Measurements from ENCODE around the gene C2CD2. TPM values are rescaled to one million over a fixed set of nuclear protein-coding genes. Genes with fewer than 3 reads are reported as not detected.

C2CD2 gene
- polyA plus RNA-seq, 1 of the 3 experiments (the other 2 are of a cell fraction) = 9.7 TPM

- DNase-seq = no peak
- no peaks in the 10 kb centered on the region for H3K79me2 ChIP-seq (ENCODE audit: insufficient read depth)
- no peak overlapping the region for H3K27ac ChIP-seq (ENCODE audit: low read depth in 2 of 2, low read length in 1 of 2)
- peaks cover 5% of the 10 kb centered on the region for H3F3A ChIP-seq (replicated peaks; ENCODE audit: insufficient read depth)
- WGBS (ENCODE audit: low lambda C conversion rate) = 59% methylated on average over 6 of the region's 6 CpGs
- no peak overlapping the region for H3K4me3 ChIP-seq (ENCODE audit: low read depth in 2 of 2, low read length in 1 of 2)
- CTCF ChIA-PET = no interaction called here
- TF ChIP-seq USF2 (IDR thresholded peaks at IDR 0.05; ENCODE audit: borderline replicate concordance, low read depth, low read length) (no peak), MXI1 (IDR thresholded peaks at IDR 0.05; ENCODE audit: low read depth, low read length) (no peak), NRF1 (IDR thresholded peaks at IDR 0.05; ENCODE audit: low read depth, low read length) (no peak), SIN3A (IDR thresholded peaks at IDR 0.05; ENCODE audit: borderline replicate concordance, low read depth, low read length) (no peak), RXRA (IDR thresholded peaks at IDR 0.05; ENCODE audit: borderline replicate concordance, low read depth) (no peak), REST (IDR thresholded peaks at IDR 0.05; ENCODE audit: low read depth, low read length) (no peak)
- H4K20me1 ChIP-seq (ENCODE audit: insufficient read depth) = no peaks in the 10 kb centered on the region
- no peak overlapping the region for H3K9ac ChIP-seq
- H3K27me3 ChIP-seq (ENCODE audit: insufficient read depth) = no peaks in the 10 kb centered on the region
- H3K4me2 ChIP-seq = no peak overlapping the region
- H3K9me3 ChIP-seq = no peaks in the 10 kb centered on the region
- POLR2A ChIA-PET = no interaction called here
- H3K9me2 ChIP-seq = no peaks in the 10 kb centered on the region
- H2AFZ ChIP-seq (ENCODE audit: low read depth) = no peak overlapping the region
- H3K4me1 ChIP-seq (ENCODE audit: control insufficient read depth in 1 of 2, insufficient read depth in 2 of 2, low read depth in 1 of 2, low read length in 1 of 2) = peaks cover 0 to 7% of the 10 kb centered on the region in 2 experiments; a peak in 2 of 4 replicates
- peaks cover 6 to 20% of the 10 kb centered on the region in 2 experiments for H3K36me3 ChIP-seq (replicated peaks in 1 of 2; ENCODE audit: control insufficient read depth in 1 of 2, insufficient read depth in 2 of 2, low read length in 1 of 2)
These were observed 63.5 kb downstream of the C2CD2 start for GRCh38 chr21:41890355-41890754.

- Histone ChIP-seq H3K79me2 (ENCODE audit: insufficient read depth) (no peaks in the 10 kb centered on the region), H3K36me3 (replicated peaks in 1 of 2; ENCODE audit: control insufficient read depth in 1 of 2, insufficient read depth in 2 of 2, low read length in 1 of 2) (peaks cover 6 to 20% of the 10 kb centered on the region in 2 experiments), H3K4me3 (ENCODE audit: low read depth in 2 of 2, low read length in 1 of 2) (no peak overlapping the region), H3K4me2 (no peak overlapping the region), H3F3A (replicated peaks; ENCODE audit: insufficient read depth) (peaks cover 5% of the 10 kb centered on the region), H3K9me2 (no peaks in the 10 kb centered on the region), H3K4me1 (ENCODE audit: control insufficient read depth in 1 of 2, insufficient read depth in 2 of 2, low read depth in 1 of 2, low read length in 1 of 2) (no peaks in the 10 kb centered on the region; a peak in 1 of 4 replicates), H3K27ac (ENCODE audit: low read depth in 2 of 2, low read length in 1 of 2) (no peak overlapping the region), H3K27me3 (ENCODE audit: insufficient read depth) (no peaks in the 10 kb centered on the region), H3K9ac (no peak overlapping the region), H2AFZ (ENCODE audit: low read depth) (no peak overlapping the region), H3K9me3 (no peaks in the 10 kb centered on the region), H4K20me1 (ENCODE audit: insufficient read depth) (no peaks in the 10 kb centered on the region)
- TF ChIP-seq EP300 (IDR thresholded peaks at IDR 0.05; ENCODE audit: borderline replicate concordance in 1 of 2, low read depth in 1 of 2, low read length in 1 of 2) (no peak), POLR2AphosphoS5 (IDR thresholded peaks at IDR 0.05; ENCODE audit: low read depth, low read length) (no peak), JUND (IDR thresholded peaks at IDR 0.05) (no peak), RAD21 (IDR thresholded peaks at IDR 0.05; ENCODE audit: low read length) (no peak), MAX (IDR thresholded peaks at IDR 0.05; ENCODE audit: low read depth) (no peak), MEF2A (IDR thresholded peaks at IDR 0.05; ENCODE audit: borderline replicate concordance, low read depth) (no peak), ELF1 (IDR thresholded peaks at IDR 0.05) (no peak), USF1 (IDR thresholded peaks at IDR 0.05; ENCODE audit: borderline replicate concordance, low read depth) (no peak), USF2 (IDR thresholded peaks at IDR 0.05; ENCODE audit: borderline replicate concordance, low read depth, low read length) (no peak), RCOR1 (IDR thresholded peaks at IDR 0.05; ENCODE audit: low read length) (no peak), YY1 (IDR thresholded peaks at IDR 0.05; ENCODE audit: low read depth) (no peak), MXI1 (IDR thresholded peaks at IDR 0.05; ENCODE audit: low read depth, low read length) (no peak), RFX5 (IDR thresholded peaks at IDR 0.05; ENCODE audit: low read length) (no peak), GATA2 (CRISPR knock-in tag; IDR thresholded peaks at IDR 0.05) (no peak)
- ChIA-PET POLR2A (no interaction called here), CTCF (no interaction called here)
- DNase-seq = no peak
- WGBS (ENCODE audit: low lambda C conversion rate) = 100% methylated on average over 9 of the region's 13 CpGs
These were observed 65.0 kb downstream of the C2CD2 start for GRCh38 chr21:41888749-41889376.
